Right cardiac atrium (tissue), 5 donors: ENCODE results near the gene CCDC27. TPM values are rescaled to one million over a fixed set of nuclear protein-coding genes. Genes with fewer than 3 reads are reported as not detected.
A peak's percentile ranks its signal among the peaks of the same experiment; 100 is the strongest.

ENCODE experiments used
- ATAC-seq, 2 donors: fragments of 200-7000 bp; cut with Tn5 transposase; one replicate each; pipeline versions ENCODE4 v1.8.0 to v1.9.1; 2020; ENCODE audit warnings: moderate library complexity in 2 of 2, mild to moderate bottlenecking in 1 of 2
- DNase-seq, 3 donors: peaks; one replicate each; pipeline ENCODE4 v3.0.0-alpha.2; 2020
- H3K27ac ChIP-seq: one replicate; pipeline ENCODE4 v1.5.1; 2013; ENCODE audit warnings: mild to moderate bottlenecking, low read length, control low read depth, moderate library complexity
- H3K27me3 ChIP-seq: one replicate; pipeline ENCODE4 v1.6.1; 2013; ENCODE audit not compliant: control insufficient read depth, insufficient read depth
- H3K4me1 ChIP-seq: one replicate; pipeline ENCODE4 v1.6.1; 2013; ENCODE audit warnings: low read length; ENCODE audit not compliant: control insufficient read depth, insufficient read depth
- H3K4me3 ChIP-seq: one replicate; pipeline ENCODE4 v1.5.1; 2013; ENCODE audit warnings: low read length, control low read depth
- H3K9me3 ChIP-seq: one replicate; pipeline ENCODE4 v1.6.1; 2013; ENCODE audit warnings: low read length; ENCODE audit not compliant: control insufficient read depth
- WGBS: extraction: QIAGEN DNeasy Blood & Tissue Kit; methylation state at CpG from one replicate; pipeline ENCODE4 v1.1.7; 2013; 5-methylcytosine and 5-hydroxymethylcytosine counted together
- intact Hi-C, 4 donors: fragments of 100-400 bp; cut with DNase I; formaldehyde crosslinking; loops; one replicate each; pipeline versions ENCODE4 v1.11.0 to v1.14.0; 2022 to 2023
- polyA plus RNA-seq: library from polyadenylated mRNA; stranded (reverse); fragments of 200-250 nt; gene quantifications from one replicate; pipeline ENCODE4 v1.2.3, GENCODE V29; 2013
- total RNA-seq, 4 donors: library from RNA; stranded (reverse); fragmentation: NEBNext Ultra II Directional; extraction: Animal tissue kit (Norgen Biotek cat#: 25700); gene quantifications; one replicate each; pipeline ENCODE4 v1.2.1, GENCODE V29; 2021
- donor health status: healthy with polysubstance abuse.
- donor health status: DM: no; HTN: yes; CAD: no.
- donor health status: DM: no; HTN: no; CAD: no.
- donor health status: DM: no; HTN: yes; CAD: no; lungs with severe emphysema.
- donor health status: DM: yes; HTN: yes; CAD: no.

CCDC27 gene
- total and polyA plus RNA-seq, 5 donors: 0.09 to 0.14 TPM; not detected in 3

- Histone ChIP-seq H3K9me3 (no peaks in the 10 kb centered on the region), H3K27ac (no peak overlapping the region), H3K4me1 (peaks cover 2% of the 10 kb centered on the region), H3K27me3 (no peaks in the 10 kb centered on the region), H3K4me3 (no peak overlapping the region)
- no peak for ATAC-seq
- intact Hi-C loops: loop anchor here in 1 of 4 donors (10.0 kb wide), 1 partner anchor 257 kb away; the partner anchor contains the start of gene ARHGEF16
- WGBS: 80% methylated on average over 11 of the region's 11 CpGs
- DNase-seq: no peak
Measured at GRCh38 chr1:3711381-3711779, 40.9 kb upstream of the CCDC27 start.

GRCh38 chr1:3711780-3712451 is 40.3 kb upstream of the CCDC27 start:
- no peak overlapping the region for H3K4me3 ChIP-seq
- DNase-seq: no peak
- H3K9me3 ChIP-seq: no peaks in the 10 kb centered on the region
- H3K27me3 ChIP-seq: no peaks in the 10 kb centered on the region
- 73% methylated on average over 24 of the region's 24 CpGs for WGBS
- peaks cover 2% of the 10 kb centered on the region for H3K4me1 ChIP-seq
- intact Hi-C loops: loop anchor here in 1 of 4 donors (10.0 kb wide), 1 partner anchor 257 kb away; the partner anchor contains the start of gene ARHGEF16
- H3K27ac ChIP-seq: no peak overlapping the region
- ATAC-seq: no peak

GRCh38 chr1:3712573-3713535 is 39.4 kb upstream of the CCDC27 start:
- peak; percentile 38 to 67 for ATAC-seq

GRCh38 chr1:3713840-3714239 is 38.4 kb upstream of the CCDC27 start:
- no peak for DNase-seq
- H3K9me3 ChIP-seq: no peaks in the 10 kb centered on the region
- H3K4me1 ChIP-seq: peaks cover 2% of the 10 kb centered on the region
- WGBS: 88% methylated on average over 7 of the region's 7 CpGs
- intact Hi-C loops: loop anchor here in 1 of 4 donors (10.0 kb wide), 1 partner anchor 259 kb away; the partner anchor contains the start of gene ARHGEF16
- ATAC-seq: no peak
- H3K27me3 ChIP-seq: no peaks in the 10 kb centered on the region
- H3K4me3 ChIP-seq: no peak overlapping the region
- no peak overlapping the region for H3K27ac ChIP-seq

More at GRCh38 chr1:3712573-3713535, 39.4 kb upstream of the CCDC27 start:
- H3K4me3 ChIP-seq: no peak overlapping the region
- H3K4me1 ChIP-seq: peaks cover 2% of the 10 kb centered on the region
- H3K9me3 ChIP-seq: no peaks in the 10 kb centered on the region
- no peak overlapping the region for H3K27ac ChIP-seq
- intact Hi-C loops: loop anchor here in 1 of 4 donors (10.0 kb wide), 1 partner anchor 258 kb away; the partner anchor contains the start of gene ARHGEF16
- peak; percentile 52 to 86 (median 85) for DNase-seq
- no peaks in the 10 kb centered on the region for H3K27me3 ChIP-seq
- 47% methylated on average over 19 of the region's 19 CpGs for WGBS

- DNase-seq (peak; percentile 45 to 81 (median 73)), ATAC-seq (peak in 1 of 2 donors; percentile 10)
- no peaks in the 10 kb centered on the region for H3K9me3 ChIP-seq
- peaks cover 2% of the 10 kb centered on the region for H3K4me1 ChIP-seq
- H3K4me3 ChIP-seq: no peak overlapping the region
- no peaks in the 10 kb centered on the region for H3K27me3 ChIP-seq
- WGBS: 39% methylated on average over 10 of the region's 10 CpGs
- H3K27ac ChIP-seq: no peak overlapping the region
- intact Hi-C loops: loop anchor here in 1 of 4 donors (10.0 kb wide), 1 partner anchor 260 kb away; the partner anchor contains the start of gene ARHGEF16
Measured at GRCh38 chr1:3714284-3714741, 37.9 kb upstream of the CCDC27 start.

- DNase-seq (no peak), ATAC-seq (no peak)
- intact Hi-C loops: loop anchor here in 1 of 4 donors (10.0 kb wide), 1 partner anchor 260 kb away; the partner anchor contains the start of gene ARHGEF16
- H3K27ac ChIP-seq: no peak overlapping the region
- WGBS: 74% methylated on average over 10 of the region's 10 CpGs
- H3K4me1 ChIP-seq: peaks cover 2% of the 10 kb centered on the region
- no peaks in the 10 kb centered on the region for H3K27me3 ChIP-seq
- H3K9me3 ChIP-seq: no peaks in the 10 kb centered on the region
- no peak overlapping the region for H3K4me3 ChIP-seq
Measured at GRCh38 chr1:3714814-3715213, 37.4 kb upstream of the CCDC27 start.

- 80% methylated on average over 6 of the region's 6 CpGs for WGBS
- no peak overlapping the region for H3K4me3 ChIP-seq
- H3K27ac ChIP-seq: no peak overlapping the region
- H3K4me1 ChIP-seq: peaks cover 2% of the 10 kb centered on the region
- ATAC-seq: no peak
- no peak for DNase-seq
- H3K27me3 ChIP-seq: no peaks in the 10 kb centered on the region
- no peaks in the 10 kb centered on the region for H3K9me3 ChIP-seq
- intact Hi-C loops: loop anchor here in 1 of 4 donors (10.0 kb wide), 1 partner anchor 262 kb away; the partner anchor contains the start of gene ARHGEF16
Measured at GRCh38 chr1:3716351-3716750, 35.9 kb upstream of the CCDC27 start.

- WGBS: 56% methylated on average over 33 of the region's 33 CpGs
- H3K4me3 ChIP-seq: no peak overlapping the region
- ATAC-seq (no peak), DNase-seq (no peak)
- H3K9me3 ChIP-seq: no peaks in the 10 kb centered on the region
- H3K4me1 ChIP-seq: peaks cover 2% of the 10 kb centered on the region
- H3K27me3 ChIP-seq: no peaks in the 10 kb centered on the region
- intact Hi-C loops: loop anchor here in 1 of 4 donors (10.0 kb wide), 1 partner anchor 262 kb away; the partner anchor contains the start of gene ARHGEF16
- no peak overlapping the region for H3K27ac ChIP-seq
Measured at GRCh38 chr1:3717041-3717714, 35.1 kb upstream of the CCDC27 start.

GRCh38 chr1:3717715-3718601 is 34.3 kb upstream of the CCDC27 start:
- intact Hi-C loops: loop anchor here in 1 of 4 donors (10.0 kb wide), 1 partner anchor 263 kb away; the partner anchor contains the start of gene ARHGEF16
- WGBS: 28% methylated on average over 40 of the region's 40 CpGs
- H3K4me1 ChIP-seq: peaks cover 2% of the 10 kb centered on the region
- ATAC-seq: peak; percentile 3 to 10
- H3K27me3 ChIP-seq: no peaks in the 10 kb centered on the region
- no peak overlapping the region for H3K27ac ChIP-seq
- H3K4me3 ChIP-seq: no peak overlapping the region
- H3K9me3 ChIP-seq: no peaks in the 10 kb centered on the region
- no peak for DNase-seq
